HEK293 (cell line): ENCODE results near the gene SLC39A11.

Source experiments
- CTCF ChIP-seq: fragments of 450-650 bp; formaldehyde crosslinking; IDR thresholded peaks from 2 replicates; pipeline ENCODE4 v1.5.1; 2016; ENCODE audit warnings: missing biosample characterization, missing genetic modification characterization
- HOXD13 ChIP-seq: sonication (generic); formaldehyde crosslinking; IDR thresholded peaks from 2 replicates; pipeline ENCODE4 v1.8.0; 2022; ENCODE audit warnings: missing genetic modification reagents, borderline replicate concordance
- IKZF3 ChIP-seq: fragments of 450-650 bp; IDR thresholded peaks from 2 replicates; pipeline ENCODE4 v1.5.0; 2018; ENCODE audit warnings: missing biosample characterization, mild to moderate bottlenecking, missing genetic modification characterization, moderate library complexity
- KLF10 ChIP-seq: fragments of 450-650 bp; IDR thresholded peaks from 2 replicates; pipeline ENCODE4 v1.5.1; 2018; ENCODE audit warnings: missing biosample characterization, mild to moderate bottlenecking, missing genetic modification characterization
- MZF1 ChIP-seq: fragments of 450-650 bp; formaldehyde crosslinking; IDR thresholded peaks from 2 replicates; pipeline ENCODE4 v1.5.1; 2017; ENCODE audit warnings: missing biosample characterization, missing genetic modification characterization, borderline replicate concordance
- SETDB1 ChIP-seq: IDR thresholded peaks from one replicate; pipeline ENCODE4 v1.6.1; 2017; ENCODE audit warnings: mild to moderate bottlenecking, low read length, moderate library complexity, mixed read lengths; ENCODE audit not compliant: insufficient read length
- SP3 ChIP-seq: fragments of 450-650 bp; formaldehyde crosslinking; IDR thresholded peaks from 2 replicates; pipeline ENCODE4 v1.5.1; 2016; ENCODE audit warnings: missing biosample characterization, missing genetic modification characterization
- TCF7L2 ChIP-seq: IDR thresholded peaks from 2 replicates; pipeline ENCODE4 v1.6.1; 2011; ENCODE audit warnings: low read depth, mild to moderate bottlenecking, inconsistent platforms, low read length, moderate library complexity, borderline replicate concordance
- YY1 ChIP-seq: fragments of 450-650 bp; formaldehyde crosslinking; IDR thresholded peaks from 2 replicates; pipeline ENCODE4 v1.5.1; 2018; ENCODE audit warnings: missing biosample characterization, missing genetic modification characterization
- ZNF18 ChIP-seq: fragments of 450-650 bp; formaldehyde crosslinking; IDR thresholded peaks from 2 replicates; pipeline ENCODE4 v1.5.1; 2016; ENCODE audit warnings: missing biosample characterization, missing genetic modification characterization
- ZNF324 ChIP-seq: fragments of 450-650 bp; formaldehyde crosslinking; IDR thresholded peaks from 2 replicates; pipeline ENCODE4 v1.5.1; 2016; ENCODE audit warnings: missing biosample characterization, missing genetic modification characterization
- ZNF610 ChIP-seq: fragments of 450-650 bp; formaldehyde crosslinking; IDR thresholded peaks from 2 replicates; pipeline ENCODE4 v1.5.1; 2016; ENCODE audit warnings: missing biosample characterization, missing genetic modification characterization, borderline replicate concordance
- ZNF792 ChIP-seq: fragments of 450-650 bp; formaldehyde crosslinking; IDR thresholded peaks from 2 replicates; pipeline ENCODE4 v1.5.1; 2016; ENCODE audit warnings: missing biosample characterization, missing genetic modification characterization
- ZNF830 ChIP-seq: fragments of 450-650 bp; IDR thresholded peaks from 2 replicates; pipeline ENCODE4 v1.5.0; 2018; ENCODE audit warnings: missing biosample characterization, missing genetic modification characterization, low read depth, mild to moderate bottlenecking, moderate library complexity

DNA sequence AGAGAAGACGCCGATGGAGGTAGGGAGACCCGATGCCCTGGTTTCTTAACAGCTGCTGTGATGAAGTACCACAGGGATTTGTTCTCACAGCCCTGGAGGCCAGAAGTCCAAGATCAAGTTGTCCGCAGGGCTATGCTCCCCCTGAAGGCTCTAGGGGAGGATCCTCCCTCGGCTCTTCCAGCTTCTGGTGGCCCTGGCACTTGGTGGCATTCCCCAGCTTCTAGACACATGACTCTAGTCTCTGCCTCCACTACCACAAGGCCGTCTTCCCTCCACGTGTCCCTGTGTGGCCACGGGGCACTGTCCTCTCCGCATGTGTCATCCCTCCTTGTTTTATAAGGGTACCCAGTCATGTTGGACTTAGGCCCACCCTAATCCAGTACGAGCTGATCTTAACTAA is 375.2 kb downstream of the SLC39A11 start:
- TF ChIP-seq ZNF18 (no peak), SP3 (tag by site-specific recombination) (no peak), TCF7L2 (no peak), IKZF3 (tag by site-specific recombination) (no peak), KLF10 (tag by site-specific recombination) (no peak), ZNF610 (tag by site-specific recombination) (no peak), SETDB1 (no peak), ZNF324 (no peak), CTCF (tag by site-specific recombination) (no peak), YY1 (tag by site-specific recombination) (no peak), ZNF792 (tag by site-specific recombination) (no peak), ZNF830 (tag by site-specific recombination) (no peak), HOXD13 (CRISPR knock-in tag) (no peak), MZF1 (no peak)
